HepG2 (cell line): ENCODE measurements around the gene KXD1. TPM values are rescaled to one million over a fixed set of nuclear protein-coding genes. Genes with fewer than 3 reads are reported as not detected.

Source experiments
- ATF1 ChIP-seq: IDR thresholded peaks from 2 replicates; pipeline ENCODE4 v1.6.1; 2016; ENCODE audit warnings: mild to moderate bottlenecking, control low read depth
- E2F1 ChIP-seq: sonication (generic); formaldehyde crosslinking; IDR thresholded peaks from 2 replicates; pipeline ENCODE4 v1.5.0; 2020; ENCODE audit warnings: missing genetic modification reagents
- GABPB1 ChIP-seq: IDR thresholded peaks from 2 replicates; pipeline ENCODE4 v1.6.1; 2016; ENCODE audit warnings: mild to moderate bottlenecking, missing genetic modification reagents, moderate library complexity, missing compliant biosample characterization
- HDAC2 ChIP-seq: sonication (generic); formaldehyde crosslinking; IDR thresholded peaks from 2 replicates; pipeline ENCODE4 v1.4.0; 2020; ENCODE audit warnings: missing genetic modification reagents
- HHEX ChIP-seq: IDR thresholded peaks from 2 replicates; pipeline ENCODE4 v1.6.1; 2016; ENCODE audit warnings: control low read depth
- HNRNPK ChIP-seq: fragments of 200-400 bp; formaldehyde crosslinking; IDR thresholded peaks from 2 replicates; pipeline ENCODE4 v1.6.1; 2018; ENCODE audit warnings: low read length, low read depth, moderate library complexity, mild to moderate bottlenecking; ENCODE audit not compliant: poor library complexity, severe bottlenecking
- HOXA3 ChIP-seq: sonication (generic); formaldehyde crosslinking; IDR thresholded peaks from 2 replicates; pipeline ENCODE4 v1.5.0; 2020; ENCODE audit warnings: missing genetic modification reagents
- LBX2 ChIP-seq: sonication (generic); formaldehyde crosslinking; IDR thresholded peaks from 2 replicates; pipeline ENCODE4 v1.5.0; 2020; ENCODE audit warnings: missing genetic modification reagents, mild to moderate bottlenecking, borderline replicate concordance
- MLX ChIP-seq: IDR thresholded peaks from 2 replicates; pipeline ENCODE4 v1.6.1; 2016
- MTA3 ChIP-seq: sonication (generic); formaldehyde crosslinking; IDR thresholded peaks from 2 replicates; pipeline ENCODE4 v1.4.0; 2020; ENCODE audit warnings: missing genetic modification reagents
- POLR2AphosphoS5 ChIP-seq: IDR thresholded peaks from 2 replicates; pipeline ENCODE4 v1.6.1; 2012; ENCODE audit warnings: low read depth, low read length
- RELA ChIP-seq: sonication (generic); formaldehyde crosslinking; IDR thresholded peaks from 2 replicates; pipeline ENCODE4 v1.4.0; 2020; ENCODE audit warnings: missing genetic modification reagents
- SNAPC4 ChIP-seq: sonication (generic); formaldehyde crosslinking; IDR thresholded peaks from 2 replicates; pipeline ENCODE4 v1.4.0; 2020; ENCODE audit warnings: mild to moderate bottlenecking, missing genetic modification reagents
- U2AF1 ChIP-seq: fragments of 200-400 bp; formaldehyde crosslinking; optimal IDR thresholded peaks from 2 replicates; pipeline ENCODE3; 2017; ENCODE audit warnings: mild to moderate bottlenecking, low read depth, low read length
- YEATS2 ChIP-seq: sonication (generic); formaldehyde crosslinking; IDR thresholded peaks from 2 replicates; pipeline ENCODE4 v1.4.0; 2020; ENCODE audit warnings: missing genetic modification reagents, borderline replicate concordance
- ZMYM4 ChIP-seq: sonication (generic); formaldehyde crosslinking; IDR thresholded peaks from 2 replicates; pipeline ENCODE4 v1.8.1; 2023; ENCODE audit warnings: mild to moderate bottlenecking, missing genetic modification reagents
- ZNF207 ChIP-seq: fragments of 450-650 bp; IDR thresholded peaks from 2 replicates; pipeline ENCODE4 v1.6.1; 2016; ENCODE audit warnings: antibody characterized with exemption, borderline replicate concordance
- ZNF3 ChIP-seq: IDR thresholded peaks from 2 replicates; pipeline ENCODE4 v1.7.0; 2017; ENCODE audit warnings: inconsistent platforms
- ZNF75D ChIP-seq: sonication (generic); formaldehyde crosslinking; IDR thresholded peaks from 2 replicates; pipeline ENCODE4 v1.8.1; 2023; ENCODE audit warnings: missing genetic modification reagents, mild to moderate bottlenecking, borderline replicate concordance
- ZNF879 ChIP-seq: sonication (generic); formaldehyde crosslinking; IDR thresholded peaks from 2 replicates; pipeline ENCODE4 v1.8.1; 2023; ENCODE audit warnings: missing genetic modification reagents
- polyA plus RNA-seq, 8 experiments: library from polyadenylated mRNA; depleted of rRNA in 3 of 8; stranded (reverse) in 7 of 8; unstranded in 1 of 8; fragments of >200 nt; fragmentation: Illumina TruSeq in 4 of 8; extraction: Trizol in 4 of 8; gene quantifications; 2 replicates each; pipeline versions ENCODE4 v1.2.1 to v1.2.3, GENCODE V29; 2011 to 2016; ENCODE audit warnings: low read depth in 4 of 8, missing spikeins in 1 of 8, mixed read lengths in 1 of 8; ENCODE audit not compliant: insufficient read depth in 1 of 8
- total RNA-seq, 5 experiments: library from RNA; depleted of rRNA; stranded (reverse); fragments of >200 nt; fragmentation: Illumina TruSeq; extraction: Trizol; gene quantifications; 2 replicates each; pipeline ENCODE4 v1.2.3, GENCODE V29; 2016; ENCODE audit warnings: low read depth in 1 of 5

The KXD1 gene
- total and polyA plus RNA-seq, 2 of the 13 experiments (the other 11 are each of a cell fraction or from before 2014, with no cell fraction given) = 44.6 to 143 TPM

- TF ChIP-seq SNAPC4 (CRISPR knock-in tag) = no peak
- no peak for TF ChIP-seq ATF1 (CRISPR knock-in tag)
- no peak; the same call in 1 of the 2 replicates for TF ChIP-seq RELA
- TF ChIP-seq GABPB1 (CRISPR knock-in tag) = peak; percentile 64
- no peak for TF ChIP-seq HHEX
- TF ChIP-seq ZNF879 (CRISPR knock-in tag) = 0 out of 2 replicates have a peak, but pooled peaks have one; percentile 92
- no peak for TF ChIP-seq MLX
- TF ChIP-seq ZNF75D (CRISPR knock-in tag) = no peak
- TF ChIP-seq HNRNPK = peak; percentile 8
- TF ChIP-seq YEATS2 (CRISPR knock-in tag) = no peak; the same call in 1 of the 2 replicates
- peak; percentile 98; the same call in 1 of the 2 replicates for TF ChIP-seq LBX2 (CRISPR knock-in tag)
- no peak for TF ChIP-seq ZMYM4 (CRISPR knock-in tag)
- no peak for TF ChIP-seq ZNF3 (CRISPR knock-in tag)
- no peak for TF ChIP-seq U2AF1
- no peak for TF ChIP-seq ZNF207
- no peak; the same call in 1 of the 2 replicates for TF ChIP-seq POLR2AphosphoS5
- TF ChIP-seq E2F1 (CRISPR knock-in tag) = peak; percentile 83
- TF ChIP-seq MTA3 = no peak
- peak; percentile 91 for TF ChIP-seq HOXA3 (CRISPR knock-in tag)
- TF ChIP-seq HDAC2 (CRISPR knock-in tag) = no peak
These were observed 32.0 kb downstream of the KXD1 start (continued) for GRCh38 chr19:18589380-18590272.
